K562 (cell line): ENCODE measurements around the gene MYH11. TPM values are rescaled to one million over a fixed set of nuclear protein-coding genes. Genes with fewer than 3 reads are reported as not detected.

Source experiments
- ATAC-seq: fragments of 200-7000 bp; cut with Tn5 transposase; 3 replicates; pipeline ENCODE4 v1.9.1; 2020; ENCODE audit warnings: moderate library complexity
- BruUV-seq: library from RNA; stranded (reverse); fragments of 400-500 nt; replicated peaks from 2 replicates; lab custom pipeline; 2021; lab: Mats Ljungman, UMichigan
- CTCF ChIA-PET: fragments of 300-600 bp; formaldehyde crosslinking; extraction: SDS; loops from one replicate; lab custom pipeline; 2021; ENCODE audit warnings: low intra/inter-chr PET ratio; lab: Yijun Ruan, JAX
- POLR2A ChIA-PET: fragments of 300-600, 350-650 bp; sonication (Branson Sonifier 250); formaldehyde crosslinking; extraction: SDS; loops from one replicate; lab custom pipeline; 2021; ENCODE audit warnings: antibody characterized with exemption, inconsistent platforms; lab: Yijun Ruan, JAX
- DNase-seq, 4 experiments: peaks; one replicate each; pipeline versions ENCODE4 v3.0.0 to v3.0.0-alpha.2; 2011 to 2018; ENCODE audit warnings: low spot score in 3 of 4, mixed read lengths in 3 of 4; ENCODE audit errors: extremely low read depth in 1 of 4
- FAIRE-seq: peaks from 2 replicates; lab custom pipeline; 2011; peaks lifted over from hg19 to GRCh38; lab: Jason Lieb, UNC
- H2AFZ ChIP-seq: 2 replicates; pipeline ENCODE4 v1.6.0; 2011; ENCODE audit warnings: low read depth, low read length, control low read depth, inconsistent platforms
- H3K27ac ChIP-seq: fragments of 200-600 bp; 3 replicates; pipeline ENCODE4 v1.8.0; 2011; ENCODE audit warnings: low read depth, mild to moderate bottlenecking, control low read depth, inconsistent platforms, low read length, moderate library complexity, mixed read lengths; ENCODE audit errors: extremely low read depth
- H3K27me3 ChIP-seq, 2 experiments: fragments of 300-600 bp in 1 of 2; 2 replicates in 1 of 2; 3 replicates in 1 of 2; pipeline versions ENCODE4 v1.6.0 to v1.8.0; 2011; ENCODE audit warnings: inconsistent platforms in 2 of 2, low read length in 2 of 2, mild to moderate bottlenecking in 1 of 2, mixed read lengths in 1 of 2, moderate library complexity in 1 of 2; ENCODE audit not compliant: control insufficient read depth in 2 of 2, insufficient read depth in 2 of 2
- H3K36me3 ChIP-seq: fragments of 300-600 bp; 3 replicates; pipeline ENCODE4 v1.8.0; 2011; ENCODE audit warnings: mild to moderate bottlenecking, low read length, inconsistent platforms; ENCODE audit not compliant: control insufficient read depth, insufficient read depth
- H3K4me1 ChIP-seq, 2 experiments: fragments of 200-600 bp in 1 of 2; replicated peaks in 1 of 2; 2 replicates in 1 of 2; 3 replicates in 1 of 2; pipeline versions ENCODE4 v1.5.1 to v1.8.0; 2011; ENCODE audit warnings: inconsistent platforms in 2 of 2, low read length in 2 of 2, mild to moderate bottlenecking in 1 of 2, mixed read lengths in 1 of 2, moderate library complexity in 1 of 2; ENCODE audit not compliant: control insufficient read depth in 2 of 2, insufficient read depth in 2 of 2
- H3K4me2 ChIP-seq: 2 replicates; pipeline ENCODE4 v1.6.1; 2011; ENCODE audit warnings: low read length, control low read depth, inconsistent platforms, mixed read lengths; ENCODE audit not compliant: insufficient read depth
- H3K4me3 ChIP-seq: fragments of 200-600 bp; sonication (generic), shearing (Covaris generic); 2 replicates; pipeline ENCODE4 v1.5.1; 2016; ENCODE audit warnings: control low read depth, inconsistent platforms
- H3K79me2 ChIP-seq: fragments of 200-600 bp; 3 replicates; pipeline ENCODE4 v1.8.0; 2011; ENCODE audit warnings: low read length, inconsistent platforms; ENCODE audit not compliant: control insufficient read depth, insufficient read depth
- H3K9ac ChIP-seq, 2 experiments: 2 replicates each; pipeline versions ENCODE4 v1.6.0 to v1.6.1; 2011; ENCODE audit warnings: low read depth in 2 of 2, low read length in 2 of 2, control low read depth in 1 of 2, inconsistent platforms in 1 of 2, mild to moderate bottlenecking in 1 of 2, mixed read lengths in 1 of 2; ENCODE audit not compliant: insufficient read depth in 1 of 2
- H3K9me1 ChIP-seq: one replicate; pipeline ENCODE4 v1.6.0; 2011; ENCODE audit warnings: inconsistent platforms, mild to moderate bottlenecking, low read length, moderate library complexity; ENCODE audit not compliant: control insufficient read depth, insufficient read depth
- H3K9me3 ChIP-seq: replicated peaks from 2 replicates; pipeline ENCODE4 v1.5.1; 2011; ENCODE audit warnings: low read depth, low read length, inconsistent platforms; ENCODE audit not compliant: control insufficient read depth, insufficient read depth
- H4K20me1 ChIP-seq: replicated peaks from 2 replicates; pipeline ENCODE4 v1.6.1; 2011; ENCODE audit warnings: low read length, inconsistent platforms, mixed read lengths; ENCODE audit not compliant: control insufficient read depth, insufficient read depth
- ASH1L ChIP-seq: fragments of 450-650 bp; IDR thresholded peaks from 2 replicates; pipeline ENCODE4 v1.6.1; 2018; ENCODE audit warnings: borderline replicate concordance, mild to moderate bottlenecking, low read depth; ENCODE audit not compliant: partially characterized antibody
- DNMT1 ChIP-seq: fragments of 450-650 bp; IDR thresholded peaks from 2 replicates; pipeline ENCODE4 v1.6.1; 2016; ENCODE audit warnings: antibody characterized with exemption, mild to moderate bottlenecking
- NCOR1 ChIP-seq: fragments of 450-650 bp; IDR thresholded peaks from 2 replicates; pipeline ENCODE4 v1.6.1; 2016; ENCODE audit warnings: mild to moderate bottlenecking, moderate library complexity
- RFX1 ChIP-seq: fragments of 450-650 bp; IDR thresholded peaks from 2 replicates; pipeline ENCODE4 v1.6.1; 2016; ENCODE audit warnings: mild to moderate bottlenecking, moderate library complexity
- RFX7 ChIP-seq: fragments of 250-450 bp; sonication (Bioruptor Pico); IDR thresholded peaks from 2 replicates; pipeline ENCODE4 v1.5.1; 2021; ENCODE audit warnings: mild to moderate bottlenecking
- TCFL5 ChIP-seq: fragments of 250-450 bp; sonication (Bioruptor Pico); conservative IDR thresholded peaks from 2 replicates; pipeline ENCODE4 v1.6.1; 2021; ENCODE audit warnings: mild to moderate bottlenecking, moderate library complexity, matching md5 sums
- TOE1 ChIP-seq, 2 experiments: fragments of 450-650 bp in 1 of 2; sonication (generic) in 1 of 2; formaldehyde crosslinking in 1 of 2; IDR thresholded peaks; 2 replicates each; pipeline versions ENCODE4 v1.7.1 to v1.8.0; 2016 to 2022; ENCODE audit warnings: borderline replicate concordance in 2 of 2, mild to moderate bottlenecking in 2 of 2, antibody characterized with exemption in 1 of 2, inconsistent platforms in 1 of 2, low read depth in 1 of 2, missing genetic modification reagents in 1 of 2, moderate library complexity in 1 of 2
- WGBS: fragments of 100-300 bp; shearing (Covaris generic); methylation state at CpG from one replicate; pipeline ENCODE4 v1.1.6; 2016; ENCODE audit warnings: low coverage, mixed read lengths; ENCODE audit not compliant: insufficient coverage; ENCODE audit errors: missing lambda C conversion rate; 5-methylcytosine and 5-hydroxymethylcytosine counted together
- in situ Hi-C: fragments of 300-500 bp; cut with MboI; formaldehyde crosslinking; loops from 4 replicates; pipeline ENCODE4 v1.15.0; 2018; ENCODE audit warnings: inconsistent platforms, mixed read lengths
- intact Hi-C: fragments of 100-400 bp; cut with micrococcal nuclease; formaldehyde crosslinking; loops from 2 replicates; pipeline ENCODE4 v1.14.2; 2022
- polyA plus RNA-seq, 8 experiments: library from polyadenylated mRNA; depleted of rRNA in 4 of 8; stranded (reverse) in 5 of 8; unstranded in 3 of 8; fragments of >200 nt; fragmentation: Nextera tagmentation in 2 of 8; fragmentation: Illumina TruSeq in 1 of 8; extraction: Ambion mirVana in 2 of 8; extraction: Trizol in 1 of 8; gene quantifications; 2 replicates each; pipeline versions ENCODE4 v1.2.1 to v1.2.3, GENCODE V29; 2011 to 2014; ENCODE audit warnings: inconsistent platforms in 1 of 8, missing spikeins in 1 of 8
- total RNA-seq, 7 experiments: library from RNA; depleted of rRNA in 6 of 7; stranded (reverse); fragments of >200 nt in 6 of 7; fragmentation: Illumina TruSeq in 2 of 7; extraction: Trizol in 2 of 7; gene quantifications; 2 replicates each; pipeline versions ENCODE4 v1.2.1 to v1.2.3, GENCODE V29; 2011 to 2021; ENCODE audit warnings: low replicate concordance in 1 of 7

Gene MYH11
- total and polyA plus RNA-seq, 9 of the 15 experiments (the other 6 are each of a cell fraction or from before 2014, with no cell fraction given): 0.05 to 0.47 (median 0.08) TPM; not detected in 5

DNA sequence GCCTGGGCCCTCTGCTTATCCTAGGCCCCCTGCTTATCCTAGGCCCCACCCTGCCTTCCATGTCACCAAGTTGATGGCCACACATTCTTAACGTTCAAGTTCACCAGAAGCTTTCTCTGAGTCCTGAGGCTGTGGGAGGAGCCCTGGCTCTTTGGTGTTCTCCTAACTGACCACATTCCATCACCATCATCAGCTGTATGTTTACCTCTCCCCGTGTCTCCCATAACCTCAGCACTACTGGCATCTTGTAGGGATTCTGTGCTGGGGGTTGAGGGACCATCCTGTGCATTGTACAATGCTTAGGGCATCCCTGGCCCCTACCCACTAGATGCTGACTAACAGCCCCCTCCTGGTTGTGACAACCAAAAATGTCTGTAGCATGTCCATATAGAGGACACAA lies 107.5 kb downstream of the MYH11 start:
- BruUV-seq: no TSS peak
- TF ChIP-seq TOE1 (IDR thresholded peaks at IDR 0.05; ENCODE audit: borderline replicate concordance) (no peak), TOE1 (CRISPR knock-in tag; IDR thresholded peaks at IDR 0.05; ENCODE audit: borderline replicate concordance, low read depth) (no peak), DNMT1 (no peak), RFX1 (no peak), TCFL5 (no peak), NCOR1 (no peak), ASH1L (no peak), RFX7 (no peak)
- Histone ChIP-seq H3K27me3 (peaks cover 20 to 47% of the 10 kb centered on the region in 2 experiments; a peak in 4 of 5 replicates), H3K36me3 (no peaks in the 10 kb centered on the region), H4K20me1 (no peaks in the 10 kb centered on the region; the same call in 1 of the 2 replicates), H3K79me2 (no peaks in the 10 kb centered on the region), H2AFZ (no peak overlapping the region), H3K4me2 (no peak overlapping the region), H3K4me3 (no peak overlapping the region), H3K4me1 (peaks cover 0 to 4% of the 10 kb centered on the region in 2 experiments; a peak in 2 of 5 replicates), H3K9me1 (no peaks in the 10 kb centered on the region), H3K9ac (no peak overlapping the region), H3K27ac (no peak overlapping the region), H3K9me3 (no peaks in the 10 kb centered on the region)
- FAIRE-seq (no peak), ATAC-seq (no peak), DNase-seq (no peak)
- in situ Hi-C loops (no loop called here), intact Hi-C loops (no loop called here)
- WGBS: 0% methylated on average over 2 of the region's 2 CpGs
- POLR2A ChIA-PET: interaction anchor here (0.6 kb wide), 1 partner anchor 28 kb away, joined by 4 read pairs; no protein-coding TSS in a partner anchor
- CTCF ChIA-PET: no interaction called here
